ENCODE data around the gene SPTLC1. TPM values are rescaled to one million over a fixed set of nuclear protein-coding genes. Genes with fewer than 3 reads are reported as not detected.

The SPTLC1 gene
- total RNA-seq, 1 experiment from 2014 or later = 63.3 TPM

- ChIA-PET POLR2A (ENCODE audit: unreplicated experiment) (no interaction called here), CTCF (no interaction called here)
- H3K79me2 ChIP-seq (ENCODE audit: low read length) = no peaks in the 10 kb centered on the region
- H3K27me3 ChIP-seq (ENCODE audit: low read length) = no peaks in the 10 kb centered on the region; the same call in 1 of the 2 replicates
- H3F3A ChIP-seq (ENCODE audit: low read length, unreplicated experiment) = no peaks in the 10 kb centered on the region
- no peaks in the 10 kb centered on the region for H3K4me1 ChIP-seq (ENCODE audit: insufficient read depth, low read length)
- H4K20me1 ChIP-seq (ENCODE audit: low read length) = no peaks in the 10 kb centered on the region
- H3K27ac ChIP-seq (ENCODE audit: low read length) = no peak overlapping the region
- DNase-seq (no peak), ATAC-seq (no peak)
- TF ChIP-seq, protein P1, sequence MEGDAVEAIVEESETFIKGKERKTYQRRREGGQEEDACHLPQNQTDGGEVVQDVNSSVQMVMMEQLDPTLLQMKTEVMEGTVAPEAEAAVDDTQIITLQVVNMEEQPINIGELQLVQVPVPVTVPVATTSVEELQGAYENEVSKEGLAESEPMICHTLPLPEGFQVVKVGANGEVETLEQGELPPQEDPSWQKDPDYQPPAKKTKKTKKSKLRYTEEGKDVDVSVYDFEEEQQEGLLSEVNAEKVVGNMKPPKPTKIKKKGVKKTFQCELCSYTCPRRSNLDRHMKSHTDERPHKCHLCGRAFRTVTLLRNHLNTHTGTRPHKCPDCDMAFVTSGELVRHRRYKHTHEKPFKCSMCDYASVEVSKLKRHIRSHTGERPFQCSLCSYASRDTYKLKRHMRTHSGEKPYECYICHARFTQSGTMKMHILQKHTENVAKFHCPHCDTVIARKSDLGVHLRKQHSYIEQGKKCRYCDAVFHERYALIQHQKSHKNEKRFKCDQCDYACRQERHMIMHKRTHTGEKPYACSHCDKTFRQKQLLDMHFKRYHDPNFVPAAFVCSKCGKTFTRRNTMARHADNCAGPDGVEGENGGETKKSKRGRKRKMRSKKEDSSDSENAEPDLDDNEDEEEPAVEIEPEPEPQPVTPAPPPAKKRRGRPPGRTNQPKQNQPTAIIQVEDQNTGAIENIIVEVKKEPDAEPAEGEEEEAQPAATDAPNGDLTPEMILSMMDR (conservative IDR thresholded peaks at IDR 0.05; ENCODE audit: low read depth, low read length) = no peak
- TF ChIP-seq EZH2phosphoT487 (IDR thresholded peaks at IDR 0.05; ENCODE audit: borderline replicate concordance, low read length) = no peak
- TF ChIP-seq EZH2 (IDR thresholded peaks at IDR 0.05; ENCODE audit: low read length, unreplicated experiment) = no peak
- no peak overlapping the region for H3K4me2 ChIP-seq (ENCODE audit: low read length)
- H3K4me3 ChIP-seq (ENCODE audit: low read length) = no peak overlapping the region
- no peaks in the 10 kb centered on the region for H3K9me3 ChIP-seq (ENCODE audit: low read length)
- intact Hi-C loops (cut with micrococcal nuclease) = no loop called here
- no peaks in the 10 kb centered on the region for H3K9me2 ChIP-seq (replicated peaks; ENCODE audit: low read length)
- no peaks in the 10 kb centered on the region for H3K36me3 ChIP-seq (ENCODE audit: low read depth, low read length)
- H3K9ac ChIP-seq (ENCODE audit: low read length) = no peak overlapping the region
- H2AFZ ChIP-seq (ENCODE audit: low read length) = no peak overlapping the region
- no TSS peak for BruUV-seq (replicated peaks)
Measured at GRCh38 chr9:91985692-91986091, 129.5 kb downstream of the SPTLC1 start.

Other genes starting within 250 kb of the SPTLC1 start
- gene ROR2, start 165.2 kb downstream of the SPTLC1 start, total RNA-seq (2014; rRNA removed) = 0.23 TPM in 1 of 2 replicates, not detected in the other
- 128 and 148 TPM in 2 replicates for gene IARS1, start 178.3 kb upstream of the SPTLC1 start, total RNA-seq (2014; rRNA removed)
- gene NOL8, start 209.9 kb upstream of the SPTLC1 start, total RNA-seq (2014; rRNA removed) = 21.0 and 22.5 TPM in 2 replicates
- 2.7 and 8.3 TPM in 2 replicates for gene CENPP, start 210.5 kb upstream of the SPTLC1 start, total RNA-seq (2014; rRNA removed)